Posterior vena cava (tissue), 2 donors: ENCODE measurements around the gene INPP4A. TPM values are rescaled to one million over a fixed set of nuclear protein-coding genes. Genes with fewer than 3 reads are reported as not detected.

Source experiments
- DNase-seq: peaks from one replicate; pipeline ENCODE4 v3.0.0-alpha.2; 2020; ENCODE audit warnings: low spot score
- intact Hi-C, 2 donors: fragments of 100-400 bp; cut with DNase I; formaldehyde crosslinking; loops; one replicate each; pipeline versions ENCODE4 v1.14.1 to v1.14.2; 2022 to 2023
- total RNA-seq, 2 donors: library from RNA; stranded (reverse); fragmentation: NEBNext Ultra II Directional; extraction: Animal tissue kit (Norgen Biotek cat#: 25700); gene quantifications; one replicate each; pipeline ENCODE4 v1.2.1, GENCODE V29; 2021
- donor health status: DM: yes; HTN: yes; CAD: no.
- donor health status: DM: yes; HTN: yes; CAD: no.

Gene INPP4A
- total RNA-seq, 2 donors from 2014 or later, result 31.5 to 42.9 TPM

DNA sequence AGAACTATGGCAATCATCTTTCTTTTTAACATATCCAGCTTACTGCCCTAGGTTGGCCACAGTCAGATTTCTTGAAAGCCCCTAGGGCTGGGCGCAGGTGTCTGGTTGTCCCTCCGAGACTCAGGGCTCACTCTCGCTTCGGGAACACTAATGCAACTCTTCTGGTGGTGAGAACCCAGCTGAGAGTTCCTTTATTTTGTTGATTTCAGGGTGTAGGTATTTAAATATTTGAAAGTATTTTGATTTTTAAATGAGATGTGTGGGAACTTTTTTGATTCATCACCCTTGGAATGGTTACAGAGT is 40.7 kb downstream of the INPP4A start:
- intact Hi-C loops, result no loop called here
- DNase-seq, result no peak

DNA sequence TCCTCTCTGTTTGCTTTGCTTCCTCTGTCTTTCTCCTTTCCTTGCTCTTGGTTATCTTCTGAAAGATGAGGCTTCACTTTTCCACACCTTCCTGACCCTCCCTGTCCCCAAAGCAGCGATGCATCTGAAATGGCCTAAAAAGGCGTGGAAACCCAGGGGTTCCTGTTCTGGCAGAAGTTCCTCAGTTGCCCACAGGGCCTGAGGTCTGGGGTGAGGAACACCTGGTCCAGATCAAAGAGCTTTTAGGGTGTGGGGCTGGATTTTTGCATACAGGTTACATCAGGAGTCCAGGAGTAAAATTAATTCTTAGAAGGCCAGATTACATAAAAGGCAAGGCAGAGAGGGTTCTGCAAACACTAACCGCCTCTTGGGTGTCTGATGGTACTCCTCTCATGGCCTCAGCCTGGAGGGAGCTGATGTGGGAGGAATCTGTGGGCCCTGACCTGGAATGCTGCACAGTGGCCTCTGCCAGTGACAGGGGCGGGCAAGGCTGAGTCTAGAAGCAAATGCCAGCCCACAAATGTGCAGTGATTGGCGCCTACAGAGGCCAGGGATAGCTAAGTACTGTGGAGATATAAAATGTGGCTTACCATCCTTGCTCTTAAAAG is 41.8 kb downstream of the INPP4A start:
- no peak for DNase-seq
- intact Hi-C loops, result no loop called here

DNA sequence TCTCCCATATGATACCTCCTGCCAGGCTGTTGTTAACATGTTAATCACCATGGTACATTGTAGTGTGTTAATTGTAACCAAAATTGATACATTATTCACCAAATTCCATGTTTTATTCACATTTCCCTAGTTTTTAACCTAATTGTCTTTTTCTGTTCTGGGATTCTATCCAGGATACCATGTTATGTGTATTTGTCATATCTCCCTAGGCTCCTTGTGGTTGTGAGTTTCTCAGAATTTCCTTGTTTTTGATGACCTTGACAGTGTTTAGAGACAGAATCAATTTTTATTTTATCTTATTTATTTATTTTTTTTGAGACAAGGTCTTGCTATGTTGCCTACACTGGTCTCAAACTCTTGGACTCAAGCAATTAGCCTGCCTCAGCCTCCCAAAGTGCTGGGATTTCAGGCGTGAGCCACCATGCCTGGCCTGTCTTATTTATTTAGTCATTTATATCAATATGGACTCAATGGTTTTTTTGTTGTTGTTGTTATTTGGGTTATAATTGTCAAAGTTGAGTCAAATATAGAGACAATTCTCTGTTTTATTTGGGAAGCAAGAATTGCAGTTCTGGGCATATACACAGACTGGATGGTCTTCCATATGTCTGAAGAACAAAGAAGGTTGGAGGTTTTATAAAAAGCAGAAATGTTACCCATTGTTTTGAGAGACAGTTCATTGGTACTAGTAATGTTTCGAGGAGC is 42.6 kb downstream of the INPP4A start:
- intact Hi-C loops, result no loop called here
- DNase-seq, result no peak

DNA sequence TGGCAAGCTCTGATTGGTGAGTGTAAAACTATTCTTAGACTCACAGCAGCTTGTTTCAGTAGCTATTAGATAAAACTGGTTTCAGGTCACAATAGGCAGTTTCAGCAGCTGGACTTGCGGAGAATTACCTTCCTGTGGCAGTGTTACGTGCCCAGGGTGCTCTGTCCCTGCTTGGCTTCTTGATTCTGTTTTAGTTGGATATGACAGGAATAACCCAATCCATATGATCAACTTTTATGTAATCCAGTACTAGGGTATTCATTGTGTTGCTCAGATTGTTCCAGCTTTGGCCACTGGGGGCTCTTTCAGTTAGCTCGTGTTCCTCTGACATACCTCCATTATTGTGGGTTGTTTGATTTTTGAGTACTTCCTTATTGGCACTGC is 43.1 kb downstream of the INPP4A start:
- no peak for DNase-seq
- intact Hi-C loops, result no loop called here

DNA sequence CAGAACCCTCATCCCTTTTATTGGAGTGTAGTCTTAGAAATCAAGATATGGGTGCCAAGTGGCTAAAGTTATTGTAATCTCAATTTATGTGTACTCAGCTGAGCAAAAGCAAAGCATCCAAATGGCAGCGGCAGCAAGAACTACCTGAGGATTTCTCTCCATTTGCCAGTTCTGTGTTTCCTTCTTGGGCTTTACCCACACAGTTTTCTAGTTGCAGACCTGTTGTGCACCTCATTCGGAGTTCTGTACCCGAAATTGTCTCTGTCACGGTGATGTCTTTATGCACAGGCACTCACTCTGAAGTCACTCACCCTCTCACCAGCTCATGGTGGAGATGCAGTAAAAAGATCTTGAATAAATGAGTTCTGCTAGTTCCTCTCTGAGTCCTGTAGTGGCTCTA is 43.6 kb downstream of the INPP4A start:
- DNase-seq, result no peak
- intact Hi-C loops, result no loop called here

DNA sequence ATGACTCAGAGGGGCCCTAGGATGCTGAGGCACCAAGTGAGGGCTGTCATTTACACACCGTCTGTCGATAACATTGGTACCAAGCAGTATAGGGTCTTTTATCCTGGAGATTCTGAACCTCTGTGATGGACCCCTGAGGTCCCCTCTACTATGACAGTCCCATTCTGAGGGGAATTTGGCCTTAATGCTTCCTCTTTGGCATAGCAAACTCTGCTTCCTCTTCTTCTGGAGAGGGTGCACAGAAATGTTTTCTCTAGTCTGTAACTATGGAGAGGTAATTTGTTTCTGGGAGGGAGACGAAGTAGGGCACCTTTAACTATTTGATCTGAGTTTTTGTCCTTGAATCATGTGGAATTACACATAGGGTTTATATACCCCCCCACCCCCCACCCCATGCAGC is 44.8 kb downstream of the INPP4A start:
- DNase-seq, result no peak
- intact Hi-C loops, result no loop called here

DNA sequence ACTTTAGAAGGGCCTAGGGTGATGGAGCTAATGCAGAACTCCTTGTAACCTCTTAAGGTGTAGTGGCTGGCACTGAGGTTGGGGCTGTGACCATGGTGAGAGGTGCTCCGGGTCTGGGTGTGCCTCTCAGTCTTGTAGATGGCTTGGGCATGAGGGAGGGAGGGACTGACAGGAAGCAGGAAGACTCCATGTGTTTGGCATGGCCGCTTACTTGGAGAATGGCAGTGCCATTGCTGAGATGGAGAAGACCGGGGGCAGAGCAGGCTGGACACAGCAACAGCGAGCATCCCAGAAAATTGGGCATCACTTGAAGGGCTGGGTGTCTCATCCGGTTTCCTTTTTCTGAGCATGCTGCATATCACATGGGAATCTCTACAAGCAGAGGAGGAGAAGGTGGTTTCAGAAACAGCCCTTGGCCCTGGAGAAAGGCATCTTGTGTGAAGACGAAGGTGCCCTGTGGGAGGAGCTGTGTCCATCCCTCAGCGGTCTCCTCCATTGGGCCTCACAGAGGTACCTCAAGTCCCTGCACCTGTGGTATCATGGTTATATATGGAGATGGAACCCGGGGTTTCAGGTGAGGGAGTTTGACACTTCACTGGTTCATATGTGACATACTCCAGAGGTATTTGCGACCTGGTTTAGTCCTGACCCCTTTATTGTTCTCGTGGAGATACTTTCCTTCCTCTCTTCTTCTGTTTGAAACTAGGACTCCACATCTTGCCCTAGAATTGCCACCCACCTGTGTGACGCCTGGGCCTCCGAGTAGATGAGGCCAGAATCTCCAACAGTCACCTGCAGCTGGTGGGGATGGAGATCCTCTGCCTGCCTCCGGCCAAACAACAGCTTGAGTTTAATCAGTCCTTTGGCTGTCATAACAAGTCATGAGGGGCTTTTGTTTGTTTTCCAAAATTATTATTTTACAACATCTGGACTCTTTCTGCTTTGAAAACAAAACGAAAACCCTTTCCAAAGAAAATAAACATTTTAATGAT is 45.6 kb downstream of the INPP4A start:
- no peak for DNase-seq
- intact Hi-C loops, result no loop called here

DNA sequence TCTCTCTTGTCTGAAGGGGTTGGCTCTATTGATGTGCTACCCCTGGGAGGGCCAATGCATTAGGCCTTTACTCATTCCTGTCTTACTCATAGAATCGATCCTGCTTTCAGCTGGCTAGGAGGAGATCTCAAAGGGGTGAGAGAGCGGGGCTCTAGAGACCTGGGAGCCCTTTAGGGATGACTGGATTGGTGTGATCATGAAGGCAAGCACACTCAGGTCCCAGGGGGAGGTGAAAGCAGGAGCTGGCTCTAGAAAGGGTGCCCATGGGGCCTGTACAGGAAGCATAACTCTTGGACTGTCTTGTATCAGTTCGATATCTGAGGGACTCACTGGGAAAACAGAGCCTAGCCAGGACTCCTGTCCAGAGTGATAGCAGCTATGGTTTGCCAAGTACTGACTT is 47.8 kb downstream of the INPP4A start:
- DNase-seq, result no peak
- intact Hi-C loops, result no loop called here

DNA sequence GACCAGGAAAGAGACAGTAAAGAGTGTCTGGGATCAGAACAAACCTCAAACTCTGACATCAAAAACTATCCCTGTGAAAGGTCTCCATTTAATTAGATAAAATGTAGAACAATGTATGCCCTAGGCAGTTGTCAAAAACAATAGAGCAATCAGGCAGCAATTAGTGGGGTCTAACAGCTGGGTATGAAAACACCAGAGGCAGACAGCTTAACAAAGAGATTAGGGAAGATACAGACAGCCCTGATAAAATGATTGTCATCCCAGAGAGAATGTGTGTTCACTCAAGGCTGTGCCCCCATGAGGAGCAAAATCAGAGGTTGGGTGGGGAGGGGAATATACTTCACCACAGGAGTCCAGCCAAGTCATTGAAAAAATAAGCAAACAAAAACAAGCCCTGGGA is 50.0 kb downstream of the INPP4A start:
- DNase-seq, result no peak
- intact Hi-C loops, result no loop called here

DNA sequence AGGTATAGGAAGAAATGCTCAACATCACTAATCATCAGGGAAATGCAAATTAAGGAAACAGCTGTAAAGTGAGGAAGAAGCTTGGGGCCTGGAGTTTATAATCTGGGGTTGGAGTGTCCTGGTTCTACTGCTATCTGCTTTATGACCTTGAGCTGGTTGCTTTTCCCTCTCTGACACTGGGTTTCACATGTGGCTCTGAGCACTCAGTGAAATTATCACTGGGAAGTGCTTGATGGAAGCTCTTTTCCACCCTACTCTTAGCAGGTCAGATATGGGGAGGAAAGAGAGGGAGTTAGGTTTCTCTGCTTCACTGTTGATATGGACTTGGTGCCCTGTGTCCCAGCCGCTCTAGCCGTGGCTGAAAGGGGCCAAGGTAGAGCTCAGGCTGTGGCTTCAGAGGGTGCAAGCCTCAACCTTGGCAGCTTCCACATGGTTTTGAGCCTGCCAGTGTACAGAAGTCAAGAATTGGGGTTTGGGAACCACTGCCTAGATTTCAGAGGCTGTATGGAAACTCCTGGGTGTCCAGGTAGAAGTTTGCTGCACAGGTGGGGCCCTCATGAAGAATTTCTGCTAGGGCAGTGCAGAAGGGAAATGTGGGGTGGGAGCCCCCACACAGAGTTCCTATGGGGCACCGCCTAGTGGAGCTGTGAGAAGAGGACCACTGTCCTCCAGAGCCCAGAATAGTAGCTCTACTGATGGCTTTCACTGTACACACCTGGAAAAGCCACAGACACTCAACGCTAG is 52.3 kb downstream of the INPP4A start:
- intact Hi-C loops, result no loop called here
- DNase-seq, result no peak

DNA sequence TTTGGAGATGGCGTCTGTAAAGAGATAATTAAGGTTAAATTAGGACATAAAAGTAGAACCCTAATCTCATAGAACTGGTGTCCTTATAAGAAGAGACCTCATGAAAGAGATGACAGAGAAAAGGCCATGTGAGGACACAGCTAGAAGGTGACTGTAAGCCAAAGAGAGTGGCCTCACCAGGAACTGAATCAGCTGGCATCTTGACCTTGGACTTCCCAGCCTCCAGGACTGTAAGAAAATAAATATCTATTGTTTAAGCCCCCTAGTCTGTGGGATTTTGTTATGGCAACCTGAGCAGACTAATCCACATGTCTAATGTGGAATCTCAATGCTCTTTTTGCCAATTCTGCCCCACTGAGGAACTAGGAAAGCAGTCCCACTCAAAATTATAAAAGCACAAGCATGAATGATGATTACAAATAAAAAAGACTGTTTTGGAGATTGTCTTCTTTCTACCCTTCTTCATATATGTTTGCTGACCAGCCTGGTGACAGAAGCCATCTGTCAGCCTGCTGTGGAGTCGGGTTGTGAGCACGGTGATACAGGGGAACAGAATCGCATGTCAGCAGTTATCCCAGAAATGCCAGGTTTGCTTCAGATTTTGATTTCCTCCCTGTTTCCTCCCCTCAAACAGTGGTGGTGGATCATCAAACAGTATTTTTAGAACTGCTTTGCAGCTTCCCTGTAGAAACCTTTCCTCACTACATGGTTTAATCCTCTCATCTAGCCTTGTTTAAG is 54.2 kb downstream of the INPP4A start:
- no peak for DNase-seq
- intact Hi-C loops, result no loop called here

DNA sequence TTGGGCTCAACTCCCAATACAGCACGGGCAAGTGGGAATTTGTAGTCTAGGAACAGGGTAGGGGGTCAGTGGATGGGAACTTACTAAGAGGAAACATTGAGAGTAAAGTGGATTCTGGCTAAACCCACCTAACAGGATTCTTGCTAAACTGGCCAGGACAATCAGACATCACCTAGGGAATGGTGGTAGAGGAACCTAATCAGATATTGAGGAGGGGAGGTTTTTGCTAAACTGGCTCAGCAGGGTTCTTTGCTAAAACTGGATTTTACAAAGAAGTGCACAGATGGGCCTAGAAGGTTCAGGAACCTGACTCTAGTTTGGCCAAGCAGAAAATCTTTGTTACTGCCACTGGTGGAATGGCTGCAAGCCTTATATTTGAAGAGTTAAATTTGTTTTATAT is 55.9 kb downstream of the INPP4A start:
- intact Hi-C loops, result no loop called here
- no peak for DNase-seq

DNA sequence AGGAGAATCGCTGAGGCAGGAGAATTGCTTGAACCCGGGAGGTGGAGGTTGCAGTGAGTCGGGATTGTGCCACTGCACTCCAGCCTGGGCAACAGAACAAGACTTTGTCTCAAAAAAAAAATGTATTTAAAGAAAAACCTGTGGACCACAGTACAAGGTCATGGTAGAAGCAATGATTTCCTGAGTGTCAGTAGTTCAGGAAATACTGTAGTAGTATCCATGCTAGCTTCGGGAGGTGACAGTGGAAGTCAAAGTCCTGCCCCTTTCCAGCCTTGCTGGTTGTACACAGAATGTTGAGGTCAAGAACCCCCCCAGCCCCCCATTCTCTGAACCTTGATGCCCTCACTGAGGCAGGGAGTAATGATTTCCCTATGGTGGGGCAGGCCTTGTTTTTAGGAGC is 56.6 kb downstream of the INPP4A start:
- DNase-seq, result no peak
- intact Hi-C loops, result no loop called here

DNA sequence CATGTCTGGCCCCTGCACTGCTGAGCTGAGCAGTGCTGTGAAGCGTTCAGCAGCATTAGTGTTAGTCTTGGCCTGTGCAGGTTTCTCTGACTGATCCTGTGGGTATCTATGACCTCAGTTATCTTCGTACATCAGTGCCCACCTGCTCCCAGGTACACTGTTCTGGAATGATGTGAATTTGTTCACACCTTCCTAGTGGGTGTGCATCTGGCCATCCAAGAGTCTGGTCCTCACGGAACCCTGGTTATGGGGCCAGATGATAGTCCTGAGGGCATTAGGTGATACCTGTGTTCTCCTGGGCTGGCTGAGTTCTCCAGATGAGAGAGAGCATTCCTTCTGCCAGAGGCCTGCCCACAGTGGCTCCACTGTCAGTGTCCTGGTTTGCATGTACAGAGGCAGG is 57.2 kb downstream of the INPP4A start:
- intact Hi-C loops, result no loop called here
- DNase-seq, result no peak

DNA sequence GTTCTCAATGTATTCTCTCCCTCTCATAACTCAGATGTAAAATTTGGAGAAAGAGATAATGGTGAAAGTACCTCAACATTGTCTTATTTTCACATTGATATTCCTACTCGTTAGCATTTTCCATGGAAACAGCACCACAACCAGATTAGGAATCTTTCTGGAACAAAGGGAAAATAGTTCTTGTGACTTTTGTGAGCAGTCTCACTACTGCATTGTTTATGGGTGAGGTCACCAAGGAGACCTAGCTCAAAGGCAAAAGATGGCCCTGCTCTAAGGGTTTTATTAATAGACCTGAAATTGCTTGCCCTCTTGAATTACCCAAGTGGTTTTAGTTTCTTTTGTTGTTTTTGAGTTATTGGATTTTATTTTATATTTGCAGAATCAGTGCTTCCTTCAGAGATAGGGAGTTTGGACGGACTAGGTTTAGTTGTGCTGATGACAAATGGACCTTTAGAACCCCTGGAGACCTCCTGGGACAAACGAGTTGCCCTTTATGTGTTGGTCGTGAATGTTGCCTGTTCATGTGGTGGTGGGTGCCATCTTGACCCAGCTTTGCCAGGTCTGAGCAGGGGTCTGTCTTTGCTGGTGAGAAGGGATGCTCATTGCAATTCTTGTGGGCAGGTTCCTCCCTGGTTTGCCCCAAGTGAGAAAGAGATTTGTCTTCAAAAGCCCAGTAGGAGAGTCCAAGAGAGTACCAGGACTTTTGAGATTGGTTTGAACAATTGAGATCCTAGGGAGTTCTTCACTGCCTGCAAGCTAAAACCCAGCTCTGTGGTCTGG is 58.1 kb downstream of the INPP4A start:
- no peak for DNase-seq
- intact Hi-C loops, result no loop called here

DNA sequence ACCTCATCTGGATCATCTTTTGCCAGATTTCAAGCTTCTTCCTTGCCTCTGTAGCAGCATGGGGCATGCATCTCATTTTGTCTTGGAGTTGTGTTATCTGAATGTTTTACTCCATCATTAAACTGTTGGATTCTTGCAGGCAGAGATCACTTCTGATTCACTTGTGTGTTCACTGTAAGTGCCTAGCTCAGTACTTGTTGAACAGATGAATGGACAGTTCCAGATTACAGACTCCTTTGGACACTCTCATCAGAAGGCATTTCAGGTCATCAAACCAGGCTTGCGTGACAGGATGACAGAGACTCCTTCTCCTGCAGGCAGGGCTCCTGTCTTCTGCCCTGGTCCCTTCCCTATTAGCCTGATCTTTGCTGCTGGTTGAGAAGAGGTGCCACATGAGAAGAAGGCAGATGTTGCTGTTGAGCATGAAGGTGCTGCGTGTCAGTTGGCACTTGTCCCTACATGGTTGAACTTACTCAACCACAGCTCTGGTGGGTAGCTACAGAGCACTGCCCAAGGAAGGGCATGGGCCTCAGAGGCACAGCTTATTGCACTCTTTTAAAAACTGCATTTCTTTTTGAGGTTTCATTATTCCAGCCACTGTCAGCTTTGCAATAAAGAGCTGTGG is 58.9 kb downstream of the INPP4A start:
- intact Hi-C loops, result no loop called here
- DNase-seq, result no peak

DNA sequence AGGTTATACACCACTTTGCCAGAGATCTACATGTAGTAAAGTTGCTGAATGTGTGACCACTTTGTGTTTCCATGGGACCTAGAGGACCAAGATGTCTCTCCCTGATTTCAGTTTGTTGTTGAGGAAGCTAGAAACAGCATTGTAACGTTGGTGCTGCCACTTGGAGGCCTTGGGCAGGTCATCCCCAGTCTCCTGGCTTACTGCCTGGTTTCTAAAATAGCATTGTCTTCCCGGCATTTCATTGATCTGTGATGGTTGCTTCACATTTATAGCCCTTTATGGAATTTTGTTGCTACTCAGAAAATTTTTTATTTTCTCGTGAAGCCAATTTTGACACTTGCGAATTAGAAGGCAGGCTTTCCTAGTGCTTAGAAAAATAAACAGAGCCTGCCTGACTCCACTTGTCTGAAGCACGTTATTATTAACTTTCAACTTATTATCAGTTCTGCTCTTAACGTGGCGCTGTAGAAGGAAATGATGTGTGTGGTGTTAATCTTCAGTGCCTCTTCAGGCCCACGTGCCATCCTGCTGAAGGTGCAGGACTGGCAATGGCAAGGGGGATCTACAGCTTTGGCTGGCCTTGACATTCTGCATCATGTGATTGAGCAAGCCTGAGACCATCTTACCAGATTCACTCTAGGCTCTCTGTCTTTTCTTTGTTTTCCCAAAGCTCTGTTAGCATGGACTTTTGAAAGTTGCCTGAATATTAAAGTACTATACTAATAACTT is 59.9 kb downstream of the INPP4A start:
- no peak for DNase-seq
- intact Hi-C loops, result no loop called here
